Measurements from ENCODE around the gene DNAAF5.
"Not testable (repeated sequence)": the region's sequence is repeated elsewhere in the genome, so short reads cannot be mapped to it uniquely, and the experiment has no call there.

DNA sequence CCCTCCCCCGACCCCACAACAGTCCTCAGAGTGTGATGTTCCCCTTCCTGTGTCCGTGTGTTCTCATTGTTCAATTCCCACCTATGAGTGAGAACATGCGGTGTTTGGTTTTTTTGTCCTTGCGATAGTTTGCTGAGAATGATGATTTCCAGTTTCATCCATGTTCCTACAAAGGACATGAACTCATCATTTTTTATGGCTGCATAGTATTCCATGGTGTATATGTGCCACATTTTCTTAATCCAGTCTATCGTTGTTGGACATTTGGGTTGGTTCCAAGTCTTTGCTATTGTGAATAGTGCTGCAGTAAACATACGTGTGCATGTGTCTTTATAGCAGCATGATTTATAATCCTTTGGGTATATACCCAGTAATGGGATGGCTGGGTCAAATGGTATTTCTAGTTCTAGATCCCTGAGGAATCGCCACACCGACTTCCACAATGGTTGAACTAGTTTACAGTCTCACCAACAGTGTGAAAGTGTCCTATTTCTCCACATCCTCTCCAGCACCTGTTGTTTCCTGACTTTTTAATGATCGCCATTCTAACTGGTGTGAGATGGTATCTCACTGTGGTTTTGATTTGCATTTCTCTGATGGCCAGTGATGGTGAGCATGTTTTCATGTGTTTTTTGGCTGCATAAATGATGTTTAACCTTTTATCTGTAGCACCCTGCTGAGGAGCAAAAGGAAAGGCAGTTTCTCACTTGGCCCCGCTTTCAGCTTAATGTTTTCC lies 70.1 kb downstream of the DNAAF5 start:
- TF ChIP-seq, protein P1, sequence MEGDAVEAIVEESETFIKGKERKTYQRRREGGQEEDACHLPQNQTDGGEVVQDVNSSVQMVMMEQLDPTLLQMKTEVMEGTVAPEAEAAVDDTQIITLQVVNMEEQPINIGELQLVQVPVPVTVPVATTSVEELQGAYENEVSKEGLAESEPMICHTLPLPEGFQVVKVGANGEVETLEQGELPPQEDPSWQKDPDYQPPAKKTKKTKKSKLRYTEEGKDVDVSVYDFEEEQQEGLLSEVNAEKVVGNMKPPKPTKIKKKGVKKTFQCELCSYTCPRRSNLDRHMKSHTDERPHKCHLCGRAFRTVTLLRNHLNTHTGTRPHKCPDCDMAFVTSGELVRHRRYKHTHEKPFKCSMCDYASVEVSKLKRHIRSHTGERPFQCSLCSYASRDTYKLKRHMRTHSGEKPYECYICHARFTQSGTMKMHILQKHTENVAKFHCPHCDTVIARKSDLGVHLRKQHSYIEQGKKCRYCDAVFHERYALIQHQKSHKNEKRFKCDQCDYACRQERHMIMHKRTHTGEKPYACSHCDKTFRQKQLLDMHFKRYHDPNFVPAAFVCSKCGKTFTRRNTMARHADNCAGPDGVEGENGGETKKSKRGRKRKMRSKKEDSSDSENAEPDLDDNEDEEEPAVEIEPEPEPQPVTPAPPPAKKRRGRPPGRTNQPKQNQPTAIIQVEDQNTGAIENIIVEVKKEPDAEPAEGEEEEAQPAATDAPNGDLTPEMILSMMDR (conservative IDR thresholded peaks at IDR 0.05; ENCODE audit: low read length): not testable (repeated sequence)
- not testable (repeated sequence) for TF ChIP-seq EZH2phosphoT487 (IDR thresholded peaks at IDR 0.05; ENCODE audit: borderline replicate concordance, low read depth, low read length)
